SK-N-SH treated with all-trans-retinoic acid at 6 μM for 48 hours (cell line): ENCODE results near the gene CCNY.

Experiments
- ARNTL ChIP-seq: fragments of 450-650 bp; formaldehyde crosslinking; IDR thresholded peaks from 2 replicates; pipeline ENCODE4 v1.5.0; 2020; ENCODE audit warnings: low read depth, mild to moderate bottlenecking, moderate library complexity, borderline replicate concordance
- TF ChIP-seq, protein P1 (sequence below): fragments of 250-450 bp; sonication (Bioruptor Pico); IDR thresholded peaks from 2 replicates; pipeline ENCODE4 v1.8.0; 2020; ENCODE audit warnings: mild to moderate bottlenecking, moderate library complexity, borderline replicate concordance

DNA sequence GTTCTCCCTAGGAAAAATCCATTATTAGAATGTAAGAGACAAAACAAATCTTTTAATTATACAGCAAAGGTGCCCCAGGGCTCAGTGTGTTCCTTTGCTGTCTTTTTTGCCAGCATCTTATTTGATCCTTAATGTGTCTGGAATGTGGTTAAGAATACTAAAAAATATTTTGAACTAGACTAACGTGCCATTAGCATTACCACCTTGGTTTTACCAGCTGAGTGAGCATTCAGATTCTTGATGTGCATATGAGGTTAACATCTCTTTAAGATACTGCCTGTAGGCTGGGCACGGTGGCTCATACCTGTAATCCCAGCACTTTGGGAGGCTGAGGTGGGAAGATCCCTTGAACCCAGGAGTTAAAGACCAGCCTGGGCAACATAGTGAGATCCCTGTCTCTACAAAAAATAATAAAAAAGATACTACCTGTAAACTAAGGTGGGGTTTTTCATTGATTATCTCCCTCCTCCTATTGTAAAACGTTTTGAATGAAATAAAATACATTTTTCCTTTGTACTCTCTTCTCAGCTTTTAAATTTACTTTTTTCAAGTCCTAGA lies 96.6 kb downstream of the CCNY start:
- no peak for TF ChIP-seq ARNTL
- TF ChIP-seq, protein P1, sequence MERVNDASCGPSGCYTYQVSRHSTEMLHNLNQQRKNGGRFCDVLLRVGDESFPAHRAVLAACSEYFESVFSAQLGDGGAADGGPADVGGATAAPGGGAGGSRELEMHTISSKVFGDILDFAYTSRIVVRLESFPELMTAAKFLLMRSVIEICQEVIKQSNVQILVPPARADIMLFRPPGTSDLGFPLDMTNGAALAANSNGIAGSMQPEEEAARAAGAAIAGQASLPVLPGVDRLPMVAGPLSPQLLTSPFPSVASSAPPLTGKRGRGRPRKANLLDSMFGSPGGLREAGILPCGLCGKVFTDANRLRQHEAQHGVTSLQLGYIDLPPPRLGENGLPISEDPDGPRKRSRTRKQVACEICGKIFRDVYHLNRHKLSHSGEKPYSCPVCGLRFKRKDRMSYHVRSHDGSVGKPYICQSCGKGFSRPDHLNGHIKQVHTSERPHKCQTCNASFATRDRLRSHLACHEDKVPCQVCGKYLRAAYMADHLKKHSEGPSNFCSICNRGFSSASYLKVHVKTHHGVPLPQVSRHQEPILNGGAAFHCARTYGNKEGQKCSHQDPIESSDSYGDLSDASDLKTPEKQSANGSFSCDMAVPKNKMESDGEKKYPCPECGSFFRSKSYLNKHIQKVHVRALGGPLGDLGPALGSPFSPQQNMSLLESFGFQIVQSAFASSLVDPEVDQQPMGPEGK (CRISPR knock-in tag), result no peak
